Measurements from ENCODE around the gene MAP1LC3A. TPM values are rescaled to one million over a fixed set of nuclear protein-coding genes. Genes with fewer than 3 reads are reported as not detected.

The MAP1LC3A gene
- total RNA-seq, 1 donor from 2014 or later: 42.2 TPM

GRCh38 chr20:34579191-34579978 is 20.9 kb downstream of the MAP1LC3A start:
- TF ChIP-seq CTCF (IDR thresholded peaks at IDR 0.05; ENCODE audit: unreplicated experiment): no peak
- H3K4me3 Mint-ChIP-seq: no peak overlapping the region
- H3K27me3 Mint-ChIP-seq (ENCODE audit: low read depth): no peaks in the 10 kb centered on the region
- no peaks in the 10 kb centered on the region for H3K9me3 Mint-ChIP-seq
- peak overlapping the region; percentile 59 for H3K27ac Mint-ChIP-seq
- DNase-seq (ENCODE audit: low spot score in 2 of 2, unreplicated experiment in 2 of 2): no peak
- peaks cover 8% of the 10 kb centered on the region for H3K36me3 Mint-ChIP-seq
- peaks cover 28% of the 10 kb centered on the region for H3K4me1 Mint-ChIP-seq

GRCh38 chr20:34579979-34580940 is 21.7 kb downstream of the MAP1LC3A start:
- TF ChIP-seq CTCF (IDR thresholded peaks at IDR 0.05; ENCODE audit: unreplicated experiment): no peak
- no peak for DNase-seq (ENCODE audit: low spot score in 2 of 2, unreplicated experiment in 2 of 2)
- H3K27ac Mint-ChIP-seq: peak overlapping the region; percentile 59
- no peak overlapping the region for H3K4me3 Mint-ChIP-seq
- no peaks in the 10 kb centered on the region for H3K27me3 Mint-ChIP-seq (ENCODE audit: low read depth)
- no peaks in the 10 kb centered on the region for H3K9me3 Mint-ChIP-seq
- peaks cover 2% of the 10 kb centered on the region for H3K36me3 Mint-ChIP-seq
- H3K4me1 Mint-ChIP-seq: peaks cover 28% of the 10 kb centered on the region

- no peaks in the 10 kb centered on the region for H3K27me3 Mint-ChIP-seq (ENCODE audit: low read depth)
- no peaks in the 10 kb centered on the region for H3K36me3 Mint-ChIP-seq
- no peak for TF ChIP-seq CTCF (IDR thresholded peaks at IDR 0.05; ENCODE audit: unreplicated experiment)
- H3K4me1 Mint-ChIP-seq: peaks cover 28% of the 10 kb centered on the region
- no peak for DNase-seq (ENCODE audit: low spot score in 2 of 2, unreplicated experiment in 2 of 2)
- H3K27ac Mint-ChIP-seq: peak overlapping the region; percentile 72
- no peak overlapping the region for H3K4me3 Mint-ChIP-seq
- H3K9me3 Mint-ChIP-seq: no peaks in the 10 kb centered on the region
Measured at GRCh38 chr20:34581341-34582184, 23.0 kb downstream of the MAP1LC3A start.

- peak overlapping the region; percentile 72 for H3K27ac Mint-ChIP-seq
- H3K4me1 Mint-ChIP-seq: peaks cover 28% of the 10 kb centered on the region
- DNase-seq (ENCODE audit: low spot score in 2 of 2, unreplicated experiment in 2 of 2): no peak
- H3K27me3 Mint-ChIP-seq (ENCODE audit: low read depth): no peaks in the 10 kb centered on the region
- TF ChIP-seq CTCF (IDR thresholded peaks at IDR 0.05; ENCODE audit: unreplicated experiment): no peak
- H3K4me3 Mint-ChIP-seq: no peak overlapping the region
- H3K36me3 Mint-ChIP-seq: no peaks in the 10 kb centered on the region
- no peaks in the 10 kb centered on the region for H3K9me3 Mint-ChIP-seq
Measured at GRCh38 chr20:34582221-34582620, 23.7 kb downstream of the MAP1LC3A start.

- TF ChIP-seq CTCF (IDR thresholded peaks at IDR 0.05; ENCODE audit: unreplicated experiment): no peak
- peaks cover 5% of the 10 kb centered on the region for H3K36me3 Mint-ChIP-seq
- peaks cover 28% of the 10 kb centered on the region for H3K4me1 Mint-ChIP-seq
- no peak overlapping the region for H3K27ac Mint-ChIP-seq
- no peaks in the 10 kb centered on the region for H3K9me3 Mint-ChIP-seq
- H3K4me3 Mint-ChIP-seq: no peak overlapping the region
- no peaks in the 10 kb centered on the region for H3K27me3 Mint-ChIP-seq (ENCODE audit: low read depth)
- no peak for DNase-seq (ENCODE audit: low spot score in 2 of 2, unreplicated experiment in 2 of 2)
Measured at GRCh38 chr20:34582911-34583310, 24.4 kb downstream of the MAP1LC3A start.
